Fibroblast of lung (primary cell): Measurements from ENCODE around the gene MYRIP. TPM values are rescaled to one million over a fixed set of nuclear protein-coding genes. Genes with fewer than 3 reads are reported as not detected.

Experiments
- DNase-seq, 2 donors: peaks; one replicate each; pipeline versions ENCODE4 v3.0.0 to v3.0.0-alpha.2; 2010; ENCODE audit warnings: low read depth in 2 of 2
- H2AFZ ChIP-seq: 2 replicates; pipeline ENCODE4 v1.5.1; 2012; ENCODE audit warnings: low read length, control low read depth, inconsistent platforms
- H3K27ac ChIP-seq: 2 replicates; pipeline ENCODE4 v1.5.1; 2011; ENCODE audit warnings: low read length, control low read depth; ENCODE audit not compliant: insufficient read depth
- H3K27me3 ChIP-seq: 2 replicates; pipeline ENCODE4 v1.5.1; 2011; ENCODE audit warnings: mild to moderate bottlenecking, low read length; ENCODE audit not compliant: control insufficient read depth, insufficient read depth
- H3K36me3 ChIP-seq: 2 replicates; pipeline ENCODE4 v1.5.1; 2011; ENCODE audit warnings: low read length; ENCODE audit not compliant: control insufficient read depth, insufficient read depth
- H3K4me1 ChIP-seq: 2 replicates; pipeline ENCODE4 v1.5.1; 2011; ENCODE audit warnings: low read length; ENCODE audit not compliant: control insufficient read depth, insufficient read depth; ENCODE audit errors: extremely low read depth
- H3K4me2 ChIP-seq: 2 replicates; pipeline ENCODE4 v1.5.1; 2011; ENCODE audit warnings: low read length, control low read depth; ENCODE audit not compliant: insufficient read depth; ENCODE audit errors: extremely low read depth
- H3K4me3 ChIP-seq, 4 experiments: fragments of 200-600 bp in 1 of 4; sonication (generic) in 1 of 4; replicated peaks in 1 of 4; 2 replicates each; pipeline ENCODE4 v1.5.1; 2011 to 2016; ENCODE audit warnings: low read length in 4 of 4, low read depth in 3 of 4, mild to moderate bottlenecking in 3 of 4, control low read depth in 2 of 4, inconsistent platforms in 1 of 4, mixed read lengths in 1 of 4; ENCODE audit not compliant: insufficient read depth in 1 of 4; ENCODE audit errors: control extremely low read depth in 1 of 4
- H3K79me2 ChIP-seq: 2 replicates; pipeline ENCODE4 v1.5.1; 2012; ENCODE audit warnings: mild to moderate bottlenecking, low read length, inconsistent platforms; ENCODE audit not compliant: control insufficient read depth, insufficient read depth
- H3K9ac ChIP-seq: 2 replicates; pipeline ENCODE4 v1.5.1; 2011; ENCODE audit warnings: mild to moderate bottlenecking, low read length, control low read depth; ENCODE audit not compliant: insufficient read depth
- H3K9me3 ChIP-seq: 2 replicates; pipeline ENCODE4 v1.5.1; 2012; ENCODE audit warnings: low read depth, low read length; ENCODE audit not compliant: control insufficient read depth, insufficient read depth
- H4K20me1 ChIP-seq: 2 replicates; pipeline ENCODE4 v1.5.1; 2011; ENCODE audit warnings: low read length; ENCODE audit not compliant: control insufficient read depth, insufficient read depth; ENCODE audit errors: extremely low read depth
- CTCF ChIP-seq, 2 donors: IDR thresholded peaks in 1 of 2; conservative IDR thresholded peaks in 1 of 2; 1 replicate in 1 of 2; 2 replicates in 1 of 2; pipeline ENCODE4 v1.5.1; 2011 to 2012; ENCODE audit warnings: low read length in 2 of 2, control low read depth in 1 of 2, inconsistent platforms in 1 of 2, low read depth in 1 of 2, mild to moderate bottlenecking in 1 of 2
- EZH2 ChIP-seq: IDR thresholded peaks from 2 replicates; pipeline ENCODE4 v1.5.1; 2012; ENCODE audit warnings: low read length, control low read depth, mild to moderate bottlenecking; ENCODE audit errors: missing control alignments
- polyA plus RNA-seq, 2 donors: library from polyadenylated mRNA; depleted of rRNA in 1 of 2; stranded (reverse) in 1 of 2; unstranded in 1 of 2; fragments of >200 nt; gene quantifications; 2 replicates each; pipeline ENCODE4 v1.2.1, GENCODE V29; 2011 to 2012; ENCODE audit warnings: missing spikeins in 1 of 2
- total RNA-seq: library from RNA; depleted of rRNA; stranded (reverse); fragments of >200 nt; gene quantifications from 2 replicates; pipeline ENCODE4 v1.2.1, GENCODE V29; 2014

MYRIP gene
- total and polyA plus RNA-seq, 2 donors (not counting 1 experiment from before 2014, with no cell fraction given) = 0.02 TPM; not detected in 1

GRCh38 chr3:40086890-40087883, 277.8 kb downstream of the MYRIP start:
- no peak overlapping the region for H3K9ac ChIP-seq
- H2AFZ ChIP-seq = no peak overlapping the region
- no peaks in the 10 kb centered on the region for H3K9me3 ChIP-seq
- no peaks in the 10 kb centered on the region for H3K36me3 ChIP-seq
- TF ChIP-seq CTCF (conservative IDR thresholded peaks at IDR 0.05 in 1 of 2, IDR thresholded peaks at IDR 0.05 in 1 of 2; ENCODE audit: low read depth in 1 of 2, low read length in 2 of 2) (no peak), EZH2 (no peak)
- H3K4me3 ChIP-seq = no peak overlapping the region
- no peaks in the 10 kb centered on the region for H3K79me2 ChIP-seq
- H4K20me1 ChIP-seq = no peaks in the 10 kb centered on the region
- H3K27ac ChIP-seq = no peak overlapping the region
- no peaks in the 10 kb centered on the region for H3K27me3 ChIP-seq
- H3K4me1 ChIP-seq = no peaks in the 10 kb centered on the region
- H3K4me2 ChIP-seq = no peak overlapping the region
- no peak for DNase-seq

- Histone ChIP-seq H3K36me3 (no peaks in the 10 kb centered on the region), H3K27me3 (no peaks in the 10 kb centered on the region), H2AFZ (no peak overlapping the region), H3K27ac (no peak overlapping the region), H3K4me2 (no peak overlapping the region), H3K4me1 (no peaks in the 10 kb centered on the region), H4K20me1 (no peaks in the 10 kb centered on the region), H3K9me3 (no peaks in the 10 kb centered on the region), H3K79me2 (no peaks in the 10 kb centered on the region), H3K4me3 (no peak overlapping the region), H3K9ac (no peak overlapping the region)
- no peak for DNase-seq
- TF ChIP-seq CTCF (conservative IDR thresholded peaks at IDR 0.05 in 1 of 2, IDR thresholded peaks at IDR 0.05 in 1 of 2; ENCODE audit: low read depth in 1 of 2, low read length in 2 of 2) (no peak), EZH2 (no peak)
These were observed 279.2 kb downstream of the MYRIP start for GRCh38 chr3:40088527-40089170.

GRCh38 chr3:40096661-40097111, 287.3 kb downstream of the MYRIP start:
- H3K27ac ChIP-seq = no peak overlapping the region
- H3K9ac ChIP-seq = no peak overlapping the region
- H3K4me1 ChIP-seq = no peaks in the 10 kb centered on the region
- TF ChIP-seq CTCF (conservative IDR thresholded peaks at IDR 0.05 in 1 of 2, IDR thresholded peaks at IDR 0.05 in 1 of 2; ENCODE audit: low read depth in 1 of 2, low read length in 2 of 2) = no peak
- no peak for TF ChIP-seq EZH2
- H2AFZ ChIP-seq = no peak overlapping the region
- H3K9me3 ChIP-seq = no peaks in the 10 kb centered on the region
- H3K4me3 ChIP-seq = no peak overlapping the region
- H3K36me3 ChIP-seq = no peaks in the 10 kb centered on the region
- no peaks in the 10 kb centered on the region for H3K27me3 ChIP-seq
- DNase-seq = peak in 1 of 2 donors; percentile 46
- H4K20me1 ChIP-seq = no peaks in the 10 kb centered on the region
- H3K79me2 ChIP-seq = no peaks in the 10 kb centered on the region
- no peak overlapping the region for H3K4me2 ChIP-seq
